Vagina (tissue), 2 donors: ENCODE measurements around the gene FUT7. TPM values are rescaled to one million over a fixed set of nuclear protein-coding genes. Genes with fewer than 3 reads are reported as not detected.

ENCODE experiments used
- DNase-seq, 2 donors: peaks; one replicate each; pipeline ENCODE4 v3.0.0-alpha.2; 2017; ENCODE audit errors: extremely low spot score in 2 of 2
- H3K27ac ChIP-seq: fragments of 200-600 bp; sonication (generic); one replicate; pipeline ENCODE4 v1.5.1; 2019
- H3K27me3 ChIP-seq: fragments of 200-600 bp; sonication (generic); one replicate; pipeline ENCODE4 v1.5.1; 2019
- H3K36me3 ChIP-seq, 2 donors: fragments of 200-600 bp; sonication (generic); one replicate each; pipeline ENCODE4 v1.5.1; 2017 to 2019
- H3K4me1 ChIP-seq: fragments of 200-600 bp; sonication (generic); one replicate; pipeline ENCODE4 v1.5.1; 2019
- H3K4me3 ChIP-seq, 2 donors: fragments of 200-600 bp; sonication (generic); 1 replicate in 1 of 2; 2 replicates in 1 of 2; pipeline ENCODE4 v1.5.1; 2016 to 2019
- H3K9me3 ChIP-seq: fragments of 200-600 bp; sonication (generic); one replicate; pipeline ENCODE4 v1.5.1; 2019
- CTCF ChIP-seq, 3 experiments: fragments of 450-650 bp in 2 of 3; fragments of 200-600 bp in 1 of 3; sonication (generic) in 1 of 3; IDR thresholded peaks; one replicate each; pipeline ENCODE4 v1.5.1; 2017 to 2019; ENCODE audit warnings: antibody characterized with exemption in 3 of 3, mild to moderate bottlenecking in 2 of 3, moderate library complexity in 2 of 3
- POLR2A ChIP-seq, 2 donors: fragments of 450-650 bp; IDR thresholded peaks; one replicate each; pipeline ENCODE4 v1.6.1; 2017; ENCODE audit warnings: antibody characterized with exemption in 2 of 2, mild to moderate bottlenecking in 2 of 2, moderate library complexity in 2 of 2
- POLR2AphosphoS5 ChIP-seq, 2 donors: sonication (generic); formaldehyde crosslinking; IDR thresholded peaks; one replicate each; pipeline ENCODE4 v1.9.0; 2017; ENCODE audit warnings: antibody characterized with exemption in 2 of 2, mild to moderate bottlenecking in 2 of 2, low read depth in 1 of 2; ENCODE audit not compliant: insufficient read depth in 1 of 2
- intact Hi-C: fragments of 100-400 bp; cut with DNase I; formaldehyde crosslinking; loops from one replicate; pipeline ENCODE4 v1.15.1; 2023
- total RNA-seq: library from RNA; depleted of rRNA; stranded (reverse); fragments of >200 nt; gene quantifications from one replicate; pipeline ENCODE4 v1.2.3, GENCODE V29; 2016

FUT7 gene
- total RNA-seq, 1 donor from 2014 or later = not detected

GRCh38 chr9:137011156-137011555, 20.7 kb downstream of the FUT7 start:
- Histone ChIP-seq H3K27ac (no peak overlapping the region), H3K9me3 (no peaks in the 10 kb centered on the region), H3K4me3 (no peak overlapping the region), H3K36me3 (peaks cover 0 to 5% of the 10 kb centered on the region in 2 donors), H3K4me1 (no peaks in the 10 kb centered on the region), H3K27me3 (no peaks in the 10 kb centered on the region)
- no peak for TF ChIP-seq POLR2AphosphoS5 (IDR thresholded peaks at IDR 0.05; ENCODE audit: insufficient read depth in 1 of 2, low read depth in 1 of 2)
- TF ChIP-seq CTCF (IDR thresholded peaks at IDR 0.05) = no peak
- TF ChIP-seq POLR2A (IDR thresholded peaks at IDR 0.05) = no peak
- no peak for DNase-seq
- intact Hi-C loops = no loop called here

GRCh38 chr9:137009938-137010732, 21.8 kb downstream of the FUT7 start:
- Histone ChIP-seq H3K36me3 (no peaks in the 10 kb centered on the region), H3K9me3 (no peaks in the 10 kb centered on the region), H3K27me3 (no peaks in the 10 kb centered on the region), H3K4me1 (no peaks in the 10 kb centered on the region), H3K4me3 (no peak overlapping the region), H3K27ac (no peak overlapping the region)
- intact Hi-C loops = no loop called here
- no peak for TF ChIP-seq POLR2AphosphoS5 (IDR thresholded peaks at IDR 0.05; ENCODE audit: insufficient read depth in 1 of 2, low read depth in 1 of 2)
- no peak for TF ChIP-seq CTCF (IDR thresholded peaks at IDR 0.05)
- TF ChIP-seq POLR2A (IDR thresholded peaks at IDR 0.05) = no peak
- no peak for DNase-seq

- Histone ChIP-seq H3K27me3 (no peaks in the 10 kb centered on the region), H3K9me3 (no peaks in the 10 kb centered on the region), H3K36me3 (no peaks in the 10 kb centered on the region), H3K4me1 (no peaks in the 10 kb centered on the region), H3K4me3 (no peak overlapping the region), H3K27ac (no peak overlapping the region)
- TF ChIP-seq CTCF (IDR thresholded peaks at IDR 0.05) = no peak
- no peak for TF ChIP-seq POLR2AphosphoS5 (IDR thresholded peaks at IDR 0.05; ENCODE audit: insufficient read depth in 1 of 2, low read depth in 1 of 2)
- no peak for TF ChIP-seq POLR2A (IDR thresholded peaks at IDR 0.05)
- DNase-seq = no peak
- intact Hi-C loops = no loop called here
These were observed 22.7 kb downstream of the FUT7 start for GRCh38 chr9:137009217-137009616.

- Histone ChIP-seq H3K27me3 (no peaks in the 10 kb centered on the region), H3K4me1 (no peaks in the 10 kb centered on the region), H3K36me3 (no peaks in the 10 kb centered on the region), H3K9me3 (no peaks in the 10 kb centered on the region), H3K4me3 (no peak overlapping the region), H3K27ac (no peak overlapping the region)
- no peak for DNase-seq
- intact Hi-C loops = no loop called here
- TF ChIP-seq POLR2AphosphoS5 (IDR thresholded peaks at IDR 0.05; ENCODE audit: insufficient read depth in 1 of 2, low read depth in 1 of 2) (no peak), POLR2A (IDR thresholded peaks at IDR 0.05) (no peak), CTCF (IDR thresholded peaks at IDR 0.05) (no peak)
These were observed 23.6 kb downstream of the FUT7 start for GRCh38 chr9:137008312-137008711.

GRCh38 chr9:137007816-137008270, 24.0 kb downstream of the FUT7 start:
- Histone ChIP-seq H3K36me3 (no peaks in the 10 kb centered on the region), H3K4me3 (no peak overlapping the region), H3K9me3 (no peaks in the 10 kb centered on the region), H3K4me1 (no peaks in the 10 kb centered on the region), H3K27ac (no peak overlapping the region), H3K27me3 (no peaks in the 10 kb centered on the region)
- DNase-seq = no peak
- no peak for TF ChIP-seq POLR2A (IDR thresholded peaks at IDR 0.05)
- TF ChIP-seq POLR2AphosphoS5 (IDR thresholded peaks at IDR 0.05; ENCODE audit: insufficient read depth in 1 of 2, low read depth in 1 of 2) = no peak
- intact Hi-C loops = no loop called here
